Measurements from ENCODE around the gene PHLPP1. TPM values are rescaled to one million over a fixed set of nuclear protein-coding genes. Genes with fewer than 3 reads are reported as not detected.

Gene PHLPP1
- total RNA-seq, 1 experiment from 2014 or later, result 28.0 TPM

- Mint-ChIP-seq H3K27ac (ENCODE audit: unreplicated experiment) (no peak overlapping the region), H3K4me1 (ENCODE audit: low read depth, unreplicated experiment) (no peaks in the 10 kb centered on the region), H3K4me3 (ENCODE audit: low read depth, unreplicated experiment) (no peak overlapping the region), H3K9me3 (ENCODE audit: low read depth, unreplicated experiment) (no peaks in the 10 kb centered on the region), H3K36me3 (ENCODE audit: insufficient read depth, unreplicated experiment) (no peaks in the 10 kb centered on the region), H3K27me3 (ENCODE audit: unreplicated experiment) (no peaks in the 10 kb centered on the region)
- TF ChIP-seq CTCF (IDR thresholded peaks at IDR 0.05; ENCODE audit: unreplicated experiment), result no peak
- intact Hi-C loops (cut with micrococcal nuclease; ENCODE audit: unreplicated experiment), result loop anchor here (1.0 to 5.0 kb wide), 4 partner anchors 55 to 421 kb away; no protein-coding TSS in a partner anchor
- BruUV-seq (replicated peaks), result no TSS peak
- no peak for DNase-seq
- CTCF ChIA-PET, result interaction anchor here (0.5 to 1.7 kb wide), 4 partner anchors 46 to 484 kb away, joined by 3 to 4 read pairs (median 3); no protein-coding TSS in a partner anchor
These were observed 302.6 kb downstream of the PHLPP1 start for GRCh38 chr18:63017977-63018376.

- Mint-ChIP-seq H3K27me3 (ENCODE audit: unreplicated experiment) (no peaks in the 10 kb centered on the region), H3K36me3 (ENCODE audit: insufficient read depth, unreplicated experiment) (no peaks in the 10 kb centered on the region), H3K4me3 (ENCODE audit: low read depth, unreplicated experiment) (no peak overlapping the region), H3K9me3 (ENCODE audit: low read depth, unreplicated experiment) (no peaks in the 10 kb centered on the region), H3K27ac (ENCODE audit: unreplicated experiment) (no peak overlapping the region), H3K4me1 (ENCODE audit: low read depth, unreplicated experiment) (no peaks in the 10 kb centered on the region)
- no peak for DNase-seq
- CTCF ChIA-PET, result interaction anchor here (0.6 kb wide), 1 partner anchor 401 kb away, joined by 3 read pairs; no protein-coding TSS in a partner anchor
- no TSS peak for BruUV-seq (replicated peaks)
- peak; percentile 51 for TF ChIP-seq CTCF (IDR thresholded peaks at IDR 0.05; ENCODE audit: unreplicated experiment)
- intact Hi-C loops (cut with micrococcal nuclease; ENCODE audit: unreplicated experiment), result no loop called here
These were observed 307.2 kb downstream of the PHLPP1 start for GRCh38 chr18:63022429-63023022.

GRCh38 chr18:63025251-63026090, 310.1 kb downstream of the PHLPP1 start:
- intact Hi-C loops (cut with micrococcal nuclease; ENCODE audit: unreplicated experiment), result no loop called here
- no peaks in the 10 kb centered on the region for H3K36me3 Mint-ChIP-seq (ENCODE audit: insufficient read depth, unreplicated experiment)
- no peak for TF ChIP-seq CTCF (IDR thresholded peaks at IDR 0.05; ENCODE audit: unreplicated experiment)
- no peak overlapping the region for H3K27ac Mint-ChIP-seq (ENCODE audit: unreplicated experiment)
- no peak for DNase-seq
- H3K9me3 Mint-ChIP-seq (ENCODE audit: low read depth, unreplicated experiment), result no peaks in the 10 kb centered on the region
- no peaks in the 10 kb centered on the region for H3K4me1 Mint-ChIP-seq (ENCODE audit: low read depth, unreplicated experiment)
- no peak overlapping the region for H3K4me3 Mint-ChIP-seq (ENCODE audit: low read depth, unreplicated experiment)
- CTCF ChIA-PET, result interaction anchor here (0.6 to 1.2 kb wide), 2 partner anchors 9 to 14 kb away, joined by 3 to 6 read pairs; no protein-coding TSS in a partner anchor
- no TSS peak for BruUV-seq (replicated peaks)
- H3K27me3 Mint-ChIP-seq (ENCODE audit: unreplicated experiment), result no peaks in the 10 kb centered on the region

GRCh38 chr18:63028380-63028779, 313.0 kb downstream of the PHLPP1 start:
- no peaks in the 10 kb centered on the region for H3K36me3 Mint-ChIP-seq (ENCODE audit: insufficient read depth, unreplicated experiment)
- H3K27me3 Mint-ChIP-seq (ENCODE audit: unreplicated experiment), result no peaks in the 10 kb centered on the region
- no peak overlapping the region for H3K27ac Mint-ChIP-seq (ENCODE audit: unreplicated experiment)
- no peak overlapping the region for H3K4me3 Mint-ChIP-seq (ENCODE audit: low read depth, unreplicated experiment)
- intact Hi-C loops (cut with micrococcal nuclease; ENCODE audit: unreplicated experiment), result no loop called here
- CTCF ChIA-PET, result no interaction called here
- BruUV-seq (replicated peaks), result no TSS peak
- peaks cover 3% of the 10 kb centered on the region for H3K9me3 Mint-ChIP-seq (ENCODE audit: low read depth, unreplicated experiment)
- no peaks in the 10 kb centered on the region for H3K4me1 Mint-ChIP-seq (ENCODE audit: low read depth, unreplicated experiment)
- no peak for TF ChIP-seq CTCF (IDR thresholded peaks at IDR 0.05; ENCODE audit: unreplicated experiment)
- DNase-seq, result no peak

Other genes with a start within 250 kb of the PHLPP1 start
- gene ZCCHC2, start 192.5 kb upstream of the PHLPP1 start, total RNA-seq (2022), result 43.5 and 61.4 TPM in 2 replicates

Measured in Calu3 (cell line).